ENCODE results near the gene GSE1.
A peak's percentile ranks its signal among the peaks of the same experiment; 100 is the strongest.

GSE1 gene

GRCh38 chr16:85687651-85688471 lies 74.7 kb downstream of the GSE1 start:
- no peak for TF ChIP-seq CTCF (IDR thresholded peaks at IDR 0.05; ENCODE audit: control insufficient read depth, insufficient read depth, low read depth, low read length, missing control alignments)
- H3K4me3 ChIP-seq (ENCODE audit: control insufficient read depth, low read depth, low read length): peak overlapping the region; percentile 59
- DNase-seq (ENCODE audit: low read depth): no peak

GRCh38 chr16:85688586-85689284 lies 75.6 kb downstream of the GSE1 start, which contains the start of gene GINS2:
Gene GINS2 (minus strand): TSS chr16:85688954. CDS start chr16:85688898, 56 bp downstream.
- peak; percentile 50 for DNase-seq (ENCODE audit: low read depth)

GRCh38 chr16:85689285-85689949 lies 76.3 kb downstream of the GSE1 start:
- DNase-seq (ENCODE audit: low read depth): no peak
- no peak for TF ChIP-seq CTCF (IDR thresholded peaks at IDR 0.05; ENCODE audit: control insufficient read depth, insufficient read depth, low read depth, low read length, missing control alignments)

More at GRCh38 chr16:85688586-85689284, 75.6 kb downstream of the GSE1 start, which contains the start of gene GINS2:
- peak within 1 kb of the TSS; percentile 59 for H3K4me3 ChIP-seq (ENCODE audit: control insufficient read depth, low read depth, low read length)
- TF ChIP-seq CTCF (IDR thresholded peaks at IDR 0.05; ENCODE audit: control insufficient read depth, insufficient read depth, low read depth, low read length, missing control alignments): no peak

GRCh38 chr16:85689950-85690320 lies 76.8 kb downstream of the GSE1 start:
- H3K4me3 ChIP-seq (ENCODE audit: control insufficient read depth, low read depth, low read length): no peak overlapping the region
- no peak for DNase-seq (ENCODE audit: low read depth)
- TF ChIP-seq CTCF (IDR thresholded peaks at IDR 0.05; ENCODE audit: control insufficient read depth, insufficient read depth, low read depth, low read length, missing control alignments): no peak

More at GRCh38 chr16:85689285-85689949, 76.3 kb downstream of the GSE1 start:
- H3K4me3 ChIP-seq (ENCODE audit: control insufficient read depth, low read depth, low read length): peak overlapping the region; percentile 49

GRCh38 chr16:85690469-85691064 lies 77.4 kb downstream of the GSE1 start:
- no peak overlapping the region for H3K4me3 ChIP-seq (ENCODE audit: control insufficient read depth, low read depth, low read length)
- TF ChIP-seq CTCF (IDR thresholded peaks at IDR 0.05; ENCODE audit: control insufficient read depth, insufficient read depth, low read depth, low read length, missing control alignments): no peak
- DNase-seq (ENCODE audit: low read depth): no peak
